Calu3 (cell line): Measurements from ENCODE around the gene OR2T27. TPM values are rescaled to one million over a fixed set of nuclear protein-coding genes. Genes with fewer than 3 reads are reported as not detected.
"Not testable (repeated sequence)": the region's sequence is repeated elsewhere in the genome, so short reads cannot be mapped to it uniquely, and the experiment has no call there.

Experiments
- Bru-seq: library from RNA; stranded (reverse); fragments of 400-500 nt; gene quantifications from one replicate; lab custom pipeline; 2021; lab: Mats Ljungman, UMichigan
- BruChase-seq, 2 experiments: library from RNA; stranded (reverse); fragments of 400-500 nt; gene quantifications; one replicate each; lab custom pipeline; 2021; lab: Mats Ljungman, UMichigan
- BruUV-seq: library from RNA; stranded (reverse); fragments of 400-500 nt; replicated peaks from 2 replicates; lab custom pipeline; 2021; lab: Mats Ljungman, UMichigan
- CTCF ChIA-PET: fragments of 300-600 bp; sonication (Branson Sonifier 250); formaldehyde crosslinking; loops from one replicate; lab custom pipeline; 2022; ENCODE audit warnings: antibody characterized with exemption; lab: Charles Lee
- DNase-seq: peaks from one replicate; pipeline ENCODE4 v3.0.0; 2022
- H3K27ac Mint-ChIP-seq: one replicate; pipeline ENCODE4 v1.8.0; 2022; ENCODE audit warnings: mixed read lengths; ENCODE audit not compliant: unreplicated experiment
- H3K27me3 Mint-ChIP-seq: one replicate; pipeline ENCODE4 v1.8.0; 2022; ENCODE audit warnings: mixed read lengths; ENCODE audit not compliant: unreplicated experiment
- H3K36me3 Mint-ChIP-seq: one replicate; pipeline ENCODE4 v1.8.0; 2022; ENCODE audit warnings: mild to moderate bottlenecking, moderate library complexity, mixed read lengths; ENCODE audit not compliant: insufficient read depth, unreplicated experiment
- H3K4me1 Mint-ChIP-seq: one replicate; pipeline ENCODE4 v1.8.0; 2022; ENCODE audit warnings: mild to moderate bottlenecking, low read depth, mixed read lengths; ENCODE audit not compliant: unreplicated experiment
- H3K4me3 Mint-ChIP-seq: one replicate; pipeline ENCODE4 v1.8.0; 2022; ENCODE audit warnings: mild to moderate bottlenecking, low read depth, moderate library complexity, mixed read lengths; ENCODE audit not compliant: unreplicated experiment
- H3K9me3 Mint-ChIP-seq: one replicate; pipeline ENCODE4 v1.8.0; 2022; ENCODE audit warnings: low read depth, mixed read lengths; ENCODE audit not compliant: unreplicated experiment
- intact Hi-C: fragments of 100-400 bp; cut with micrococcal nuclease; formaldehyde crosslinking; loops from one replicate; pipeline ENCODE4 v1.10.0; 2022; ENCODE audit not compliant: unreplicated experiment
- long read RNA-seq: library from polyadenylated mRNA; stranded (forward); transcript quantifications from one replicate; pipeline ENCODE4 v2.0.0, GENCODE V29; 2022
- total RNA-seq: library from RNA; stranded (reverse); gene quantifications from 2 replicates; pipeline ENCODE4 v1.2.3, GENCODE V29; 2022
- TF ChIP-seq, protein P1 (sequence below): fragments of 200-600 bp; IDR thresholded peaks from one replicate; pipeline ENCODE4 v1.8.0; 2022; ENCODE audit warnings: antibody characterized with exemption; ENCODE audit not compliant: unreplicated experiment

Gene OR2T27, protein sequence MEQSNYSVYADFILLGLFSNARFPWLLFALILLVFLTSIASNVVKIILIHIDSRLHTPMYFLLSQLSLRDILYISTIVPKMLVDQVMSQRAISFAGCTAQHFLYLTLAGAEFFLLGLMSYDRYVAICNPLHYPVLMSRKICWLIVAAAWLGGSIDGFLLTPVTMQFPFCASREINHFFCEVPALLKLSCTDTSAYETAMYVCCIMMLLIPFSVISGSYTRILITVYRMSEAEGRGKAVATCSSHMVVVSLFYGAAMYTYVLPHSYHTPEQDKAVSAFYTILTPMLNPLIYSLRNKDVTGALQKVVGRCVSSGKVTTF
- total RNA-seq: not detected in 2 replicates
- Bru-seq, nascent RNA: not detected
- not detected for BruChase-seq, experiment 1, labeled RNA remaining after a 6-hour chase
- not detected for BruChase-seq, experiment 2, labeled RNA remaining after a 2-hour chase
- long read RNA-seq: 0 reads

DNA sequence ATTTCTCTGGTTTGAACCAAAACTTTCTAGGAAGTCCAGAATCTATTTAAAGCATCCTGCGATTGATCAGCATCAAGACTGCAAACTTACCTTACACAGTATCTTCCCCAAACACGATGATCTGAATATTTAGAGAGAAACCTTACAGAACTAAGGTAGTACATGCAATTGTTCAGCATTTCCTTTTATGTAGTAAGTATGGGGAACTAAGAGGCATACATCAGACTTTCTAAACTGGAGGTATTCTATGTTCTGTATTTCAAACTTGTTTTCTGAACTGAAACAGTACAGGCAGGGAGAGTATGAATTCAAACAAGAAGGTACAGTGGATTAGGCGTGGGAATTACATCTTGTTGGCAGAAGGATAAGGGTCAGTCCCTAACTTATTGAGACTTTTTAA, at the start of gene OR2T27:
TSS of gene OR2T27 (minus strand) at position 175 of the 400 bp plus-strand sequence. CDS start 4,644 bp downstream, outside the sequence.
- H3K4me3 Mint-ChIP-seq, H3K36me3 Mint-ChIP-seq, H3K27ac Mint-ChIP-seq, DNase-seq, H3K27me3 Mint-ChIP-seq, H3K9me3 Mint-ChIP-seq, CTCF ChIA-PET, H3K4me1 Mint-ChIP-seq, BruUV-seq, intact Hi-C loops: not testable (repeated sequence)

DNA sequence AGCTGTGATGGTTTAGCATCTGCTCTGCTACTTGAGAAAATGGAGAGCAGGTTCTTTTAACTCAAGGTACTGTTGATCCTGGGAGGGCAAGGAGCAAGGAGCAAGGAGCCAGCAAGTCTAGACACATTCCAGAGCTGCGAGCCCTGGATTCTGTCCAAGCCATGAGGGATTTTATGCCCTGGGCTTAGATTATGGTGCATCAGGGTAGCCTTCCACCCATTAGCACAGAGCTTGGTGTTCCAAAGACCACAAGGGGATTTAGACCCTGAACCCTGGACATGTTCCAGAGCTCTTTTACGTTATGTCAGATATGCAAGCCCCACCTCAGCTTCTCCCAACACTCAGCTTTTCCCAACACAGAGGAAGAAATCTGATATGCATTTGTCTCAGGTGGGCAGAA, 49.3 kb upstream of the OR2T27 start:
- TF ChIP-seq, protein P1, sequence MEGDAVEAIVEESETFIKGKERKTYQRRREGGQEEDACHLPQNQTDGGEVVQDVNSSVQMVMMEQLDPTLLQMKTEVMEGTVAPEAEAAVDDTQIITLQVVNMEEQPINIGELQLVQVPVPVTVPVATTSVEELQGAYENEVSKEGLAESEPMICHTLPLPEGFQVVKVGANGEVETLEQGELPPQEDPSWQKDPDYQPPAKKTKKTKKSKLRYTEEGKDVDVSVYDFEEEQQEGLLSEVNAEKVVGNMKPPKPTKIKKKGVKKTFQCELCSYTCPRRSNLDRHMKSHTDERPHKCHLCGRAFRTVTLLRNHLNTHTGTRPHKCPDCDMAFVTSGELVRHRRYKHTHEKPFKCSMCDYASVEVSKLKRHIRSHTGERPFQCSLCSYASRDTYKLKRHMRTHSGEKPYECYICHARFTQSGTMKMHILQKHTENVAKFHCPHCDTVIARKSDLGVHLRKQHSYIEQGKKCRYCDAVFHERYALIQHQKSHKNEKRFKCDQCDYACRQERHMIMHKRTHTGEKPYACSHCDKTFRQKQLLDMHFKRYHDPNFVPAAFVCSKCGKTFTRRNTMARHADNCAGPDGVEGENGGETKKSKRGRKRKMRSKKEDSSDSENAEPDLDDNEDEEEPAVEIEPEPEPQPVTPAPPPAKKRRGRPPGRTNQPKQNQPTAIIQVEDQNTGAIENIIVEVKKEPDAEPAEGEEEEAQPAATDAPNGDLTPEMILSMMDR: no peak
- no peaks in the 10 kb centered on the region for H3K27me3 Mint-ChIP-seq
- no peaks in the 10 kb centered on the region for H3K4me1 Mint-ChIP-seq
- intact Hi-C loops: no loop called here
- no TSS peak for BruUV-seq
- H3K9me3 Mint-ChIP-seq: no peaks in the 10 kb centered on the region
- CTCF ChIA-PET: no interaction called here
- no peak overlapping the region for H3K4me3 Mint-ChIP-seq
- H3K27ac Mint-ChIP-seq: no peak overlapping the region
- DNase-seq: no peak
- no peaks in the 10 kb centered on the region for H3K36me3 Mint-ChIP-seq

DNA sequence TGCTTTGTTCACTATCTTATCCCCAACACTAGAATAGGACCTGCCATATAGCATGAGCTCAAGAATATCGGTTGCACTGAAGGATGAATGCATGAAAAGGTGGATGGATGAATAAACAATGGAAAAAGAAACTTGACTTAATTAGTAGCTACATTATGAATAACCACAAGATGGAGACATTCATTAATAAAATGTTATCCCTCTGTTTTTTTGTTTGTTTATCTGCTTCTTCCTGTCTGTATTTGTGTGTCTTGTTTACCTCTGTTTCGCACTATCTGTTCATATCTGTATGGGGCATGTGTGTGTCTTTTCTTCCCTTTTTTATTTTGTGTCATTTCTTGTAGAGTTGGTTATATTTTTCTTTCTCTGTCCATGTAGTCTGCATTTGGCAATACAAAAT, 48.3 kb upstream of the OR2T27 start:
- no peaks in the 10 kb centered on the region for H3K4me1 Mint-ChIP-seq
- intact Hi-C loops: no loop called here
- DNase-seq: no peak
- H3K27me3 Mint-ChIP-seq: no peaks in the 10 kb centered on the region
- no peaks in the 10 kb centered on the region for H3K36me3 Mint-ChIP-seq
- H3K27ac Mint-ChIP-seq: no peak overlapping the region
- H3K4me3 Mint-ChIP-seq: no peak overlapping the region
- TF ChIP-seq, protein P1: no peak
- CTCF ChIA-PET: interaction anchor here (0.7 to 1.0 kb wide), 3 partner anchors 103 to 203 kb away, joined by 3 to 6 read pairs (median 3); partner anchors contain the start of gene ZNF672
- peaks cover 4% of the 10 kb centered on the region for H3K9me3 Mint-ChIP-seq
- BruUV-seq: no TSS peak

DNA sequence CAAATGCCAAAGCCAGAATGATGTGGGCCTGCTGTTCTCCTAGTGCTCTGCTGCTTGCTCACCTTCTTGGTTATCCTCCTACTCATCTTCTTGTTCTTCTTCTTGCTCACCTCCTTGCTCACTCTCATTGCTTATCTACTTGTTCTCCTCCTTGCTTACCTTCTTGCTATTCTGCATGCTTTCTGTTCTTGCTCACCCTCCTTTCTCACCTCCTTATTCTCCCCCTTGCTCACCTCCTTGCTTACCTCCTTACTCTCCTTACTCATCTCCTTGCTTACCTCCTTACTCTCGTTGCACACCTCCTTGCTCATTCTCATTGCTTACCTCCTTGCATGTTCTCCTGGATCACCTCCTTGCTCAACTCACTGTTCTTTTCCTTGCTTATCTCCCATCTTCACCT, 47.4 kb upstream of the OR2T27 start, which contains the start of gene OR14I1:
TSS of gene OR14I1 (minus strand) at position 53 of the 400 bp plus-strand sequence.
- CTCF ChIA-PET: no interaction called here
- BruUV-seq: no TSS peak
- H3K27me3 Mint-ChIP-seq: no peaks in the 10 kb centered on the region

More for the DNA sequence above, 47.4 kb upstream of the OR2T27 start, which contains the start of gene OR14I1:
- TF ChIP-seq, protein P1: no peak
- intact Hi-C loops: no loop called here
- no peak for DNase-seq
- Mint-ChIP-seq H3K4me1 (no peaks in the 10 kb centered on the region), H3K27ac (no peak within 1 kb of the TSS), H3K36me3 (no peaks in the 10 kb centered on the region), H3K4me3 (no peak within 1 kb of the TSS), H3K9me3 (peaks cover 4% of the 10 kb centered on the region)
